ENCODE results near the gene SHROOM1. TPM values are rescaled to one million over a fixed set of nuclear protein-coding genes. Genes with fewer than 3 reads are reported as not detected.

The SHROOM1 gene
- total and polyA plus RNA-seq, 8 donors = 8.1 to 20.6 (median 10.0) TPM

GRCh38 chr5:132775476-132775961 lies 54.9 kb downstream of the SHROOM1 start:
- no peak for TF ChIP-seq CTCF (IDR thresholded peaks at IDR 0.05)
- peak overlapping the region in 1 of 2 donors; percentile 71 for H3K4me3 ChIP-seq

GRCh38 chr5:132774896-132775295 lies 55.6 kb downstream of the SHROOM1 start:
- DNase-seq = no peak
- H3K4me1 ChIP-seq = peaks cover 14 to 35% of the 10 kb centered on the region in 2 donors
- no peak for ATAC-seq
- no peak overlapping the region for H3K4me3 ChIP-seq
- H3K9me3 ChIP-seq = no peaks in the 10 kb centered on the region
- no peak overlapping the region for H3K27ac ChIP-seq
- intact Hi-C loops (cut with DNase I) = no loop called here
- H3K27me3 ChIP-seq = peaks cover 0 to 52% of the 10 kb centered on the region in 2 donors
- no peak for TF ChIP-seq CTCF (IDR thresholded peaks at IDR 0.05)
- no peaks in the 10 kb centered on the region for H3K36me3 ChIP-seq

More at GRCh38 chr5:132775476-132775961, 54.9 kb downstream of the SHROOM1 start:
- DNase-seq (no peak), ATAC-seq (peak; percentile 22)
- Histone ChIP-seq H3K9me3 (no peaks in the 10 kb centered on the region), H3K36me3 (no peaks in the 10 kb centered on the region), H3K27me3 (peaks cover 0 to 57% of the 10 kb centered on the region in 2 donors), H3K27ac (no peak overlapping the region), H3K4me1 (peaks cover 14 to 35% of the 10 kb centered on the region in 2 donors)
- intact Hi-C loops (cut with DNase I) = no loop called here

GRCh38 chr5:132774406-132774805 lies 56.0 kb downstream of the SHROOM1 start:
- Histone ChIP-seq H3K27me3 (peaks cover 0 to 47% of the 10 kb centered on the region in 2 donors), H3K4me3 (no peak overlapping the region), H3K36me3 (no peaks in the 10 kb centered on the region), H3K9me3 (no peaks in the 10 kb centered on the region), H3K27ac (no peak overlapping the region), H3K4me1 (peaks cover 14 to 35% of the 10 kb centered on the region in 2 donors)
- intact Hi-C loops (cut with DNase I) = no loop called here
- no peak for TF ChIP-seq CTCF (IDR thresholded peaks at IDR 0.05)
- no peak for DNase-seq
- no peak for ATAC-seq

- Histone ChIP-seq H3K4me3 (no peak overlapping the region), H3K27ac (no peak overlapping the region), H3K9me3 (no peaks in the 10 kb centered on the region), H3K4me1 (peaks cover 14 to 35% of the 10 kb centered on the region in 2 donors), H3K36me3 (no peaks in the 10 kb centered on the region), H3K27me3 (peaks cover 0 to 41% of the 10 kb centered on the region in 2 donors)
- no peak for TF ChIP-seq CTCF (IDR thresholded peaks at IDR 0.05)
- intact Hi-C loops (cut with DNase I) = no loop called here
- ATAC-seq = no peak
- DNase-seq = no peak
Observed at GRCh38 chr5:132773601-132774355, 56.7 kb downstream of the SHROOM1 start.

- H3K27ac ChIP-seq = no peak overlapping the region
- peaks cover 18 to 41% of the 10 kb centered on the region in 2 donors for H3K4me1 ChIP-seq
- H3K27me3 ChIP-seq = peaks cover 0 to 34% of the 10 kb centered on the region in 2 donors
- H3K36me3 ChIP-seq = no peaks in the 10 kb centered on the region
- no peaks in the 10 kb centered on the region for H3K9me3 ChIP-seq
- TF ChIP-seq CTCF (IDR thresholded peaks at IDR 0.05) = no peak
- no peak for ATAC-seq
- intact Hi-C loops (cut with DNase I) = no loop called here
- H3K4me3 ChIP-seq = no peak overlapping the region
- DNase-seq = no peak
Observed at GRCh38 chr5:132773114-132773513, 57.3 kb downstream of the SHROOM1 start.

All from left lung (tissue), 10 donors.